T follicular helper cell (primary cell): ENCODE data around the gene ATP9B.

Experiments
- DNase-seq: peaks from one replicate; pipeline ENCODE4 v3.0.0-alpha.2; 2020; ENCODE audit warnings: low read depth

Gene ATP9B

GRCh38 chr18:79328887-79329286 is 259.7 kb downstream of the ATP9B start:
- DNase-seq, result no peak

- DNase-seq, result no peak
These were observed 260.6 kb downstream of the ATP9B start for GRCh38 chr18:79329786-79330185.

DNA sequence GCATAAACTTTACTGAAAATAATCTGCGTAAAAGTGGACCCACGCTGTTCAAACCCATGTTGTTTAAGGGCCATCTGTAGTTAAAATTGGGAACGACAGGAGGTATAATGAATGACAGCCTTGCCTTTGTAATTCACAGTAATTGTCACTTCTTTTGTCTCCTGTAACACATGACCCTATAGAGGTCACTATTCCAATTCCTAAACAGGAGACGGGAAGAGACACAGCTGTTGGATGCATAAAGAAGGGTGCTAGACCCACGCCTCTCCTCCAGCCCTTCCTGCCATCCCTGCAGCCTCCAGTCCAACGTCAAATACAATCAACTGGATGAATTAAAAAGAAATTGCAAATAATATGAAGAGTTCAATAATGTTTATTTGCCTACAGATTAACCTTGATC is 263.5 kb downstream of the ATP9B start:
- DNase-seq, result no peak

GRCh38 chr18:79333046-79333445 is 263.9 kb downstream of the ATP9B start:
- DNase-seq, result no peak

- DNase-seq, result no peak
These were observed 265.5 kb downstream of the ATP9B start for GRCh38 chr18:79334496-79335233.

- no peak for DNase-seq
These were observed 266.7 kb downstream of the ATP9B start for GRCh38 chr18:79335833-79336360.

DNA sequence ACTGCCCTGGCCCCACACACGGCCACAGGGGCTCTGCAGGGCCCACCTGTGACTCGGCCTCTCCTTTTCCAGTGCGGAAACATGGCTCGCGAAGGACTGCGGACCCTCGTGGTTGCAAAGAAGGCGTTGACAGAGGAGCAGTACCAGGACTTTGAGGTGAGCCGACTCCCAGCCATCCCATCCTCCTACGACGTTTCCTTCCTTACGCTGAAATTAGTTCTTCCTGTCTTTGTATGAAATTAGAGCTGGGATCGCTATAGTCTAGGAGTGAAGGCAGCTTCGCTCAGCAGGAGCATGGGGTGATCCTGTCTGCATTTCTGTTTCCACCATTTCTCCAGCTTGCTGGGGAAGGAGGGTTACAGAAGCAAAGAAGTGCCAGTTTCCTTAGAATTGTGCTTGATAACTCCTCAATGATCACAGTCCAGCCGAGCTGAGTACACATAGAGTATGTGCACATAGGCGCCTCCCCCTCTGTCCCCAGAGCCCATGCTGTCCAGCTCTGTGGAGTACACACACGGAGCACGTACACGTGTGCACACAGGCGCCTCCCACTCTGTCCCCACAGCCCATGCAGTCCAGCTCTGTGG is 267.5 kb downstream of the ATP9B start:
- DNase-seq, result no peak

DNA sequence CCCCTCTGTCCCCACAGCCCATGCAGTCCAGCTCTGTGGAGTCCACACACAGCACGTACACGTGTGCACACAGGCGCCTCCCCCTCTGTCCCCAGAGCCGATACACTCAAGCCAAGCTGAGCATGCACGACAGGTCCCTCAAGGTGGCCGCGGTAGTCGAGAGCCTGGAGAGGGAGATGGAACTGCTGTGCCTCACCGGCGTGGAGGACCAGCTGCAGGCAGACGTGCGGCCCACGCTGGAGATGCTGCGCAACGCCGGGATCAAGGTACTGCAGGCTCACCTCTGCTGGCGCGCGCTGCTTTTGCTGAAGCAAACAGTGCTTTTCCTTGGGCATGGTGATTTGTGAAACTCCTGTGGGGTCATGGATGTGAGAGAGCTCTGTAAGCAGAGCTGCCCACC is 268.0 kb downstream of the ATP9B start:
- no peak for DNase-seq

DNA sequence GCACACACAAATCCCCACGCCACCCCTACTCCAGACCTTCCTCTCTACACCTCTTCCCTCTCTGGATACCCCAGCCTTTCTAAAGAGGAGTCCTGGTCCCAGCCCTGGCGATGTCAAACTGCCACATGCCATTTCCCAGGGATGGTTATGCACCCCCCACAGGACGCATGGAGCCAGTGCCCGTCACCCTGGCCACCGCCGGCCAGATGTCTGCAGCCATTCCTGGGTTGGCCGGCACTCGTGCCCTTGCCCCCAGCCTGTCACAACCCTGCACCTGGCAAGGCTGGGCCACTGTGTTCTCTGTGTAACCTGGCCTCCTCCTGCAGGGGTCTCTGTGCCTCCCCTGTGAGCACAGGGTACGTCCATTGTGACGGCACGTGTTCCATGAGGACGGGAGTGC is 268.4 kb downstream of the ATP9B start:
- no peak for DNase-seq

- DNase-seq, result no peak
These were observed 270.1 kb downstream of the ATP9B start for GRCh38 chr18:79339094-79339908.

- DNase-seq, result no peak
These were observed 274.5 kb downstream of the ATP9B start for GRCh38 chr18:79343567-79344207.

DNA sequence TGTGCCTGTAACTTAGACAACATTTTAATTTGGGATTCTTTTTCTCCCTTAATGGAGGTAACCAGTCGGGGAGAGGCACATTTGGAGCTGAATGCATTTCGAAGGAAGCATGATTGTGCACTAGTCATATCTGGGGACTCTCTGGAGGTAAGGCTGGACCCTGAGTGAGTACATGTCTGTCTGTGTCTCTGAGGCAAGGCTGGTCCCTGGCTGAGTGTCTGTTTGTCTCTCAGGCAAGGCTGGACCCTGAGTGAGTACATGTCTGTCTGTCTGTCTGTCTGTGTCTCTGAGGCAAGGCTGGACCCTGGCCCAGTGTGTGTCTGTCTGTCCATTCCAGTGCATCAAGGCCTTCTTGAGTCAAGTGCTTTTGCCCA is 275.0 kb downstream of the ATP9B start:
- DNase-seq, result no peak

GRCh38 chr18:79345366-79345765 is 276.2 kb downstream of the ATP9B start:
- no peak for DNase-seq

DNA sequence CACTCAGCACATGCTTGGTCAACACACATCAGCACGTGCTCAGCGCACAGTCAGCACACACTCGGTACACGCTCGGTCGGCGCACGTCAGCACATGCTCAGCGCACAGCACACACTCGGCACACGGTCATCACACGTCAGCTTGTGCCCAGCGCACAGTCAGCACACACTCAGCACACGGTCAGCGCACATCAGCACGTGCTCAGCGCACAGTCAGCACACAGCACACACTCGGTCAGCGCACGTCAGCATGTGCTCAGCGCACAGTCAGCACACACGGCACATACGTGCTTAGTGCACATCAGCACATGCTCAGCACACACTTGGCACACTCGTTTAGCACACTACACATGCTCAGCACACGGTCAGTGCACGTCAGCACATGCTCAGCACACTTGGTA is 276.8 kb downstream of the ATP9B start:
- no peak for DNase-seq

- DNase-seq, result no peak
These were observed 278.9 kb downstream of the ATP9B start for GRCh38 chr18:79348066-79348465.

GRCh38 chr18:79352432-79352831 is 283.2 kb downstream of the ATP9B start:
- DNase-seq, result no peak

GRCh38 chr18:79353267-79353666 is 284.1 kb downstream of the ATP9B start:
- no peak for DNase-seq

GRCh38 chr18:79354350-79354749 is 285.2 kb downstream of the ATP9B start:
- DNase-seq, result no peak

DNA sequence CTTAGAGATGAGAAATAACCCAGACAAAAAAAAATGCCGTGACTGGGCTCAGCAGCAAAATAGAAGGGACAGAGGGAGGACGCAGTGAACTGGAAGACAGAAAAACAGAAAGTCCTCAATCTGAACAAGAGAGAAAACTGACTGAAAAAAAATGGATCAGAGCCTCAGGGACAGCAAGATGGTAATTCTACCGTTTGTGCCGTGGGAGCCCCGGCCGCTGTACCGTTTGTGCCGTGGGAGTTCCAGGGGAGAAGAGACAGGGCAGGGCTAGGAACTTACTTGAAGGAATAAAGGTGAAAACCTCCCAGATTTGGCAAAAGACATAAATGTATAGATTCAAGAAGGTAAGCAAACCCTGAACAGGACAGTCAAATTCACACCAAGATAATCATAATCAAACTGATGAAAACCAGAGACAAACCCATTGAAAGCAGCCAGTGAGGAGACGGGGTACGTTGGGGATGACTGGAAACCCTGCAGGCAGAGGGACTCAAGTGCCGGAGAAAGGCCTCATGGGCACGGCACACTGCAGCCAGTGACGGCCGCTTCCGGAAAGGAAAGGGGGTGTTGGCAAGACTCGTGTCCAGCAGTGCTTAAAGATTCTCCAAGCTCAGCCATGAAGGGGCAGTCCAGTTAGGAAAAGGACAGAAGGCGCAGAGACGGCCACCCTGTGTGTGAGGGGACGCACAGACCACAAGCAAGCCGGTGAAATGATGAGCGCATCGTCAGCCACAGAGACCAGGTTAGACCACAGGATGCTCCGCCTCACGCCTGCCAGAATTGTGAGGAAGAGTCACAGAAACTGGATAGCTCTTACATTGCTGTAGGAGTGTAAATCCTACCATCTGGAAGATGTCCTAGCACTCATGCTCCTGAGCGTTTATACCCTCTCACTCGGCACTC is 286.5 kb downstream of the ATP9B start:
- DNase-seq, result no peak

- DNase-seq, result no peak
These were observed 287.2 kb downstream of the ATP9B start for GRCh38 chr18:79356435-79356834.

DNA sequence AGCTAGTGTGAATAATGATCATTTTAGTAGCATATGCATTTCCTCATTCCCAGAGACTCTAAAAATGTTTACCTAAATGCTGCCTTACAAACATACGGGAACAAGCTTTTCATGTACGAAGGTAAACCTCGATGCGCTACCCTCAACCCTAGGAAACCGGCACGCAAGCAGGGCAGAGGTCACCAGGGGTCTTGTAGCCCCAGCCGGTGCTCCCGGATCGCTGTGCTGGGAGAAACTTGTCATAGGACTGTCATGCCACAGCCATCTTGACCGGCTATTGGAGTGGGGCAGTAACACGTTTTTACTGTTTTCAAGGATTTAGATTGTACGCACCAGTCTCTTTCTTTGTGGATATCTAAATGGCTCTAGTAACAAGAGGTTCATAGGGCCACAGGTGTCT is 291.7 kb downstream of the ATP9B start:
- DNase-seq, result no peak
